K562 (cell line): Measurements from ENCODE around the gene TRIM24. TPM values are rescaled to one million over a fixed set of nuclear protein-coding genes. Genes with fewer than 3 reads are reported as not detected.

Experiments used
- CBX1 ChIP-seq: sonication (generic); IDR thresholded peaks from 2 replicates; pipeline ENCODE4 v1.6.1; 2016; ENCODE audit warnings: antibody characterized with exemption, low read depth, mild to moderate bottlenecking
- CXXC5 ChIP-seq: fragments of 250-450 bp; sonication (Bioruptor Pico); IDR thresholded peaks from 2 replicates; pipeline ENCODE4 v1.8.0; 2022; ENCODE audit warnings: inconsistent platforms, mild to moderate bottlenecking, moderate library complexity
- DIDO1 ChIP-seq: fragments of 450-650 bp; IDR thresholded peaks from 2 replicates; pipeline ENCODE4 v1.6.1; 2016; ENCODE audit warnings: low read depth, missing biosample characterization, missing genetic modification characterization
- DMBX1 ChIP-seq: fragments of 250-450 bp; sonication (Bioruptor Pico); IDR thresholded peaks from 2 replicates; pipeline ENCODE4 v1.8.0; 2022; ENCODE audit warnings: inconsistent platforms, mild to moderate bottlenecking, moderate library complexity, borderline replicate concordance
- EHMT2 ChIP-seq: fragments of 450-650 bp; IDR thresholded peaks from 2 replicates; pipeline ENCODE4 v1.6.1; 2018; ENCODE audit warnings: antibody characterized with exemption
- ERF ChIP-seq: fragments of 450-650 bp; formaldehyde crosslinking; IDR thresholded peaks from 2 replicates; pipeline ENCODE4 v1.4.0; 2020; ENCODE audit warnings: mild to moderate bottlenecking, mixed read lengths
- FUS ChIP-seq: fragments of 200-400 bp; formaldehyde crosslinking; optimal IDR thresholded peaks from 2 replicates; pipeline ENCODE3; 2017; ENCODE audit warnings: low read depth, low read length
- KDM5B ChIP-seq: fragments of 200-600 bp; sonication (generic); IDR thresholded peaks from 2 replicates; pipeline ENCODE4 v1.6.1; 2012; ENCODE audit warnings: low read depth, mild to moderate bottlenecking, moderate library complexity, low read length, control low read depth, inconsistent platforms; ENCODE audit not compliant: insufficient replicate concordance
- KLF10 ChIP-seq: fragments of 250-450 bp; sonication (Bioruptor Pico); IDR thresholded peaks from 2 replicates; pipeline ENCODE4 v1.6.1; 2021; ENCODE audit warnings: matching md5 sums
- NEUROD1 ChIP-seq: fragments of 150-350 bp; IDR thresholded peaks from 2 replicates; pipeline ENCODE4 v1.6.1; 2014; ENCODE audit warnings: borderline replicate concordance, low read length, low read depth; ENCODE audit not compliant: partially characterized antibody
- NR1H2 ChIP-seq: sonication (generic); formaldehyde crosslinking; IDR thresholded peaks from 2 replicates; pipeline ENCODE4 v1.4.0; 2020; ENCODE audit warnings: mild to moderate bottlenecking, missing genetic modification reagents
- SP1 ChIP-seq: sonication (generic); formaldehyde crosslinking; IDR thresholded peaks from 2 replicates; pipeline ENCODE4 v1.8.1; 2022; ENCODE audit warnings: mild to moderate bottlenecking, missing genetic modification reagents
- TBP ChIP-seq: optimal IDR thresholded peaks from 2 replicates; pipeline ENCODE3; 2011; ENCODE audit warnings: low read depth, low read length, improper control_type of control experiment
- ZFP36 ChIP-seq: fragments of 150-350 bp; IDR thresholded peaks from 2 replicates; pipeline ENCODE4 v1.6.1; 2018; ENCODE audit warnings: low read length, low read depth; ENCODE audit not compliant: partially characterized antibody
- ZNF668 ChIP-seq: fragments of 250-450 bp; sonication (Bioruptor Pico); IDR thresholded peaks from 2 replicates; pipeline ENCODE4 v1.8.0; 2022; ENCODE audit warnings: mild to moderate bottlenecking, inconsistent platforms
- polyA plus RNA-seq, 8 experiments: library from polyadenylated mRNA; depleted of rRNA in 4 of 8; stranded (reverse) in 5 of 8; unstranded in 3 of 8; fragments of >200 nt; fragmentation: Nextera tagmentation in 2 of 8; fragmentation: Illumina TruSeq in 1 of 8; extraction: Ambion mirVana in 2 of 8; extraction: Trizol in 1 of 8; gene quantifications; 2 replicates each; pipeline versions ENCODE4 v1.2.1 to v1.2.3, GENCODE V29; 2011 to 2014; ENCODE audit warnings: inconsistent platforms in 1 of 8, missing spikeins in 1 of 8
- total RNA-seq, 7 experiments: library from RNA; depleted of rRNA in 6 of 7; stranded (reverse); fragments of >200 nt in 6 of 7; fragmentation: Illumina TruSeq in 2 of 7; extraction: Trizol in 2 of 7; gene quantifications; 2 replicates each; pipeline versions ENCODE4 v1.2.1 to v1.2.3, GENCODE V29; 2011 to 2021; ENCODE audit warnings: low replicate concordance in 1 of 7
- TF ChIP-seq, protein P1 (sequence below): fragments of 450-650 bp; IDR thresholded peaks from 2 replicates; pipeline ENCODE4 v1.6.1; 2016
- TF ChIP-seq, protein P2 (sequence below): IDR thresholded peaks from 3 replicates; pipeline ENCODE4 v1.6.1; 2011; ENCODE audit warnings: borderline replicate concordance, mild to moderate bottlenecking, moderate library complexity; ENCODE audit not compliant: insufficient read length; ENCODE audit errors: extremely low read depth

TRIM24 gene
- total and polyA plus RNA-seq, 9 of the 15 experiments (the other 6 are each of a cell fraction or from before 2014, with no cell fraction given): 13.4 to 74.0 (median 41.7) TPM

DNA sequence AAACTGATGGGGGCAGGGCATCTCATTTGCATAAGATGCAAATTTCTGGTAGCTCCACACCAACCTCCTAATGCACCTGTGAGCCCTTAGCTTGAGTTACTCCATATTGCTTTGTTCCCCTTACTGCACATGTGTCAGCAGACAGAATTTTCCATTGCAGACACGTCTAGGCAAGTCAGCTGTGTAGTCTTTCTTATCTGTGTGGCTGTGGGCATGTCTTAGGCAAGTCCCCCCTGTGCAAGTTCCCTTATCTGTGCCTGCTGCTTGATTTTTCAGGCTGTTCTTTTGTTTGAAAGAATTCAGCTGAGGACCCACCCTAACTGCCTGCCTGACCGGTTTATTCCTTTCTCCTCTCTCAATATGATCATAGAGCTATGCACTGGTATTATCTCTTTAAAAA is 28.5 kb upstream of the TRIM24 start (continued):
- TF ChIP-seq NEUROD1 (no peak), ZNF668 (CRISPR knock-in tag) (peak; percentile 34; the same call in 1 of the 2 replicates), ZFP36 (peak; percentile 96), FUS (no peak), ERF (CRISPR knock-in tag) (no peak), TBP (no peak), DIDO1 (no peak; the same call in 1 of the 2 replicates), CBX1 (0 out of 2 replicates have a peak, but pooled peaks have one; percentile 52), KLF10 (CRISPR knock-in tag) (no peak), SP1 (CRISPR knock-in tag) (0 out of 2 replicates have a peak, but pooled peaks have one; percentile 23), CXXC5 (CRISPR knock-in tag) (0 out of 2 replicates have a peak, but pooled peaks have one; percentile 17), EHMT2 (no peak), KDM5B (no peak), DMBX1 (peak; percentile 86), NR1H2 (no peak)
- TF ChIP-seq, protein P1, sequence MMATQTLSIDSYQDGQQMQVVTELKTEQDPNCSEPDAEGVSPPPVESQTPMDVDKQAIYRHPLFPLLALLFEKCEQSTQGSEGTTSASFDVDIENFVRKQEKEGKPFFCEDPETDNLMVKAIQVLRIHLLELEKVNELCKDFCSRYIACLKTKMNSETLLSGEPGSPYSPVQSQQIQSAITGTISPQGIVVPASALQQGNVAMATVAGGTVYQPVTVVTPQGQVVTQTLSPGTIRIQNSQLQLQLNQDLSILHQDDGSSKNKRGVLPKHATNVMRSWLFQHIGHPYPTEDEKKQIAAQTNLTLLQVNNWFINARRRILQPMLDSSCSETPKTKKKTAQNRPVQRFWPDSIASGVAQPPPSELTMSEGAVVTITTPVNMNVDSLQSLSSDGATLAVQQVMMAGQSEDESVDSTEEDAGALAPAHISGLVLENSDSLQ: no peak
- TF ChIP-seq, protein P2, sequence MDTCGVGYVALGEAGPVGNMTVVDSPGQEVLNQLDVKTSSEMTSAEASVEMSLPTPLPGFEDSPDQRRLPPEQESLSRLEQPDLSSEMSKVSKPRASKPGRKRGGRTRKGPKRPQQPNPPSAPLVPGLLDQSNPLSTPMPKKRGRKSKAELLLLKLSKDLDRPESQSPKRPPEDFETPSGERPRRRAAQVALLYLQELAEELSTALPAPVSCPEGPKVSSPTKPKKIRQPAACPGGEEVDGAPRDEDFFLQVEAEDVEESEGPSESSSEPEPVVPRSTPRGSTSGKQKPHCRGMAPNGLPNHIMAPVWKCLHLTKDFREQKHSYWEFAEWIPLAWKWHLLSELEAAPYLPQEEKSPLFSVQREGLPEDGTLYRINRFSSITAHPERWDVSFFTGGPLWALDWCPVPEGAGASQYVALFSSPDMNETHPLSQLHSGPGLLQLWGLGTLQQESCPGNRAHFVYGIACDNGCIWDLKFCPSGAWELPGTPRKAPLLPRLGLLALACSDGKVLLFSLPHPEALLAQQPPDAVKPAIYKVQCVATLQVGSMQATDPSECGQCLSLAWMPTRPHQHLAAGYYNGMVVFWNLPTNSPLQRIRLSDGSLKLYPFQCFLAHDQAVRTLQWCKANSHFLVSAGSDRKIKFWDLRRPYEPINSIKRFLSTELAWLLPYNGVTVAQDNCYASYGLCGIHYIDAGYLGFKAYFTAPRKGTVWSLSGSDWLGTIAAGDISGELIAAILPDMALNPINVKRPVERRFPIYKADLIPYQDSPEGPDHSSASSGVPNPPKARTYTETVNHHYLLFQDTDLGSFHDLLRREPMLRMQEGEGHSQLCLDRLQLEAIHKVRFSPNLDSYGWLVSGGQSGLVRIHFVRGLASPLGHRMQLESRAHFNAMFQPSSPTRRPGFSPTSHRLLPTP: no peak
- TF ChIP-seq, all 486 proteins: peak for 59
